ENCODE results near the gene FCGR2B. TPM values are rescaled to one million over a fixed set of nuclear protein-coding genes. Genes with fewer than 3 reads are reported as not detected.

FCGR2B gene
- total RNA-seq = not detected in 2 replicates

GRCh38 chr1:161662684-161663339 is at the start of gene FCGR2B:
FCGR2B (plus strand) TSS chr1:161663143; CDS start chr1:161663242, 99 bp downstream.

GRCh38 chr1:161631076-161631475 is 31.9 kb upstream of the FCGR2B start, which contains the start of gene FCGR3B:
FCGR3B (minus strand) TSS chr1:161631176; CDS start chr1:161631094, 82 bp downstream.

GRCh38 chr1:161706482-161707347 is 43.8 kb downstream of the FCGR2B start, which contains the start of gene FCRLA:
FCRLA (plus strand) TSS chr1:161707229; CDS start chr1:161707265, 36 bp downstream.

GRCh38 chr1:161720956-161721737 is 58.2 kb downstream of the FCGR2B start, which contains the start of gene FCRLB:
FCRLB (plus strand) TSS chr1:161721544; CDS start chr1:161722673, 1,129 bp downstream.

Small RNA genes within 50 kb of the gene (small RNA-seq; reads per million reads assigned to genes)
- not detected for gene RF00019

Other genes with a start within 250 kb of the FCGR2B start
- 0.39 TPM in 1 of 2 replicates, not detected in the other for gene FCGR2A, start 157.7 kb upstream of the FCGR2B start, total RNA-seq
- gene HSPA6, start 138.6 kb upstream of the FCGR2B start, total RNA-seq = 0.22 and 0.39 TPM in 2 replicates
- gene FCGR3A, start 113.3 kb upstream of the FCGR2B start, total RNA-seq = not detected in 2 replicates
- not detected in 2 replicates for gene FCGR3B, start 32.0 kb upstream of the FCGR2B start, total RNA-seq
- not detected in 2 replicates for gene FCRLA, start 44.1 kb downstream of the FCGR2B start, total RNA-seq
- 0.79 and 1.1 TPM in 2 replicates for gene FCRLB, start 58.4 kb downstream of the FCGR2B start, total RNA-seq
- 28.8 and 29.4 TPM in 2 replicates for gene DUSP12, start 86.6 kb downstream of the FCGR2B start, total RNA-seq
- gene ATF6, start 103.2 kb downstream of the FCGR2B start, total RNA-seq = 18.8 and 19.7 TPM in 2 replicates